Measurements from ENCODE around the gene MPO. TPM values are rescaled to one million over a fixed set of nuclear protein-coding genes. Genes with fewer than 3 reads are reported as not detected.

The MPO gene
- total and polyA plus RNA-seq, 9 of the 15 experiments (the other 6 are each of a cell fraction or from before 2014, with no cell fraction given): 0.04 to 0.47 (median 0.39) TPM; not detected in 6

- no peak for TF ChIP-seq BRF2 (IDR thresholded peaks at IDR 0.05; ENCODE audit: borderline replicate concordance, insufficient read depth, insufficient read length)
- TF ChIP-seq, protein P1, sequence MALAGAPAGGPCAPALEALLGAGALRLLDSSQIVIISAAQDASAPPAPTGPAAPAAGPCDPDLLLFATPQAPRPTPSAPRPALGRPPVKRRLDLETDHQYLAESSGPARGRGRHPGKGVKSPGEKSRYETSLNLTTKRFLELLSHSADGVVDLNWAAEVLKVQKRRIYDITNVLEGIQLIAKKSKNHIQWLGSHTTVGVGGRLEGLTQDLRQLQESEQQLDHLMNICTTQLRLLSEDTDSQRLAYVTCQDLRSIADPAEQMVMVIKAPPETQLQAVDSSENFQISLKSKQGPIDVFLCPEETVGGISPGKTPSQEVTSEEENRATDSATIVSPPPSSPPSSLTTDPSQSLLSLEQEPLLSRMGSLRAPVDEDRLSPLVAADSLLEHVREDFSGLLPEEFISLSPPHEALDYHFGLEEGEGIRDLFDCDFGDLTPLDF (CRISPR knock-in tag; IDR thresholded peaks at IDR 0.05): no peak
- TF ChIP-seq HMGN3 (IDR thresholded peaks at IDR 0.05; ENCODE audit: borderline replicate concordance, extremely low read depth, insufficient read length, low read depth, low read length): no peak
- 0 out of 2 replicates have a peak, but pooled peaks have one; percentile 39 for TF ChIP-seq CREM (IDR thresholded peaks at IDR 0.05; ENCODE audit: low read depth)
- TF ChIP-seq ZNF436 (CRISPR knock-in tag; IDR thresholded peaks at IDR 0.05): no peak
- no peak for TF ChIP-seq NBN (IDR thresholded peaks at IDR 0.05; ENCODE audit: low read depth)
- TF ChIP-seq ESRRA (IDR thresholded peaks at IDR 0.05; ENCODE audit: borderline replicate concordance, low read depth): no peak
- TF ChIP-seq TAF9B (IDR thresholded peaks at IDR 0.05; ENCODE audit: partially characterized antibody): no peak
- no peak for TF ChIP-seq COPS2 (conservative IDR thresholded peaks at IDR 0.05)
- no peak for TF ChIP-seq ZBTB5 (IDR thresholded peaks at IDR 0.05)
- TF ChIP-seq, protein P2, sequence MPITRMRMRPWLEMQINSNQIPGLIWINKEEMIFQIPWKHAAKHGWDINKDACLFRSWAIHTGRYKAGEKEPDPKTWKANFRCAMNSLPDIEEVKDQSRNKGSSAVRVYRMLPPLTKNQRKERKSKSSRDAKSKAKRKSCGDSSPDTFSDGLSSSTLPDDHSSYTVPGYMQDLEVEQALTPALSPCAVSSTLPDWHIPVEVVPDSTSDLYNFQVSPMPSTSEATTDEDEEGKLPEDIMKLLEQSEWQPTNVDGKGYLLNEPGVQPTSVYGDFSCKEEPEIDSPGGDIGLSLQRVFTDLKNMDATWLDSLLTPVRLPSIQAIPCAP (CRISPR knock-in tag; IDR thresholded peaks at IDR 0.05; ENCODE audit: borderline replicate concordance): no peak
- no peak; the same call in 1 of the 2 replicates for TF ChIP-seq TEAD4 (IDR thresholded peaks at IDR 0.05; ENCODE audit: low read length)
- TF ChIP-seq TEAD4 (CRISPR knock-in tag; IDR thresholded peaks at IDR 0.05; ENCODE audit: borderline replicate concordance): no peak
- no peak for TF ChIP-seq NCOA6 (IDR thresholded peaks at IDR 0.05)
- no peak for TF ChIP-seq NR2F6 (CRISPR knock-in tag; IDR thresholded peaks at IDR 0.05)
- TF ChIP-seq CHD4 (IDR thresholded peaks at IDR 0.05; ENCODE audit: insufficient read depth, insufficient replicate concordance, low read depth, low read length, poor library complexity, severe bottlenecking): no peak
- TF ChIP-seq ZNF24 (IDR thresholded peaks at IDR 0.05): no peak
- no peak for TF ChIP-seq ZZZ3 (IDR thresholded peaks at IDR 0.05)
Measured at GRCh38 chr17:58249270-58250133, 31.2 kb downstream of the MPO start (continued).
